RPMI7951 (cell line): ENCODE measurements around the gene PPP1R36. TPM values are rescaled to one million over a fixed set of nuclear protein-coding genes. Genes with fewer than 3 reads are reported as not detected.

Experiments used
- total RNA-seq: library from RNA; depleted of rRNA; stranded (reverse); fragments of >200 nt; shearing (Covaris generic); gene quantifications from 2 replicates; pipeline ENCODE4 v1.2.3, GENCODE V29; 2014; rRNA removed

PPP1R36 gene
- total RNA-seq, 1 experiment from 2014 or later, result 0.48 TPM

Other genes starting within 250 kb of the PPP1R36 start
- gene MTHFD1, start 161.6 kb upstream of the PPP1R36 start, total RNA-seq, result 39.2 and 46.5 TPM in 2 replicates
- gene AKAP5, start 84.5 kb upstream of the PPP1R36 start, total RNA-seq, result 0.36 and 0.59 TPM in 2 replicates
- 3.8 and 8.3 TPM in 2 replicates for gene ZBTB25, start 46.1 kb upstream of the PPP1R36 start, total RNA-seq
- 28.0 and 33.0 TPM in 2 replicates for gene ZBTB1, start 45.2 kb upstream of the PPP1R36 start, total RNA-seq
- gene HSPA2, start 9.2 kb upstream of the PPP1R36 start, total RNA-seq, result 10.0 and 11.2 TPM in 2 replicates
- 1.8 and 1.9 TPM in 2 replicates for gene PLEKHG3, start 154.5 kb downstream of the PPP1R36 start, total RNA-seq